ENCODE results near the gene PAEP.

PAEP gene

GRCh38 chr9:135550344-135550918 lies 11.1 kb upstream of the PAEP start:
- DNase-seq (ENCODE audit: extremely low spot score): no peak
- TF ChIP-seq, protein P1, sequence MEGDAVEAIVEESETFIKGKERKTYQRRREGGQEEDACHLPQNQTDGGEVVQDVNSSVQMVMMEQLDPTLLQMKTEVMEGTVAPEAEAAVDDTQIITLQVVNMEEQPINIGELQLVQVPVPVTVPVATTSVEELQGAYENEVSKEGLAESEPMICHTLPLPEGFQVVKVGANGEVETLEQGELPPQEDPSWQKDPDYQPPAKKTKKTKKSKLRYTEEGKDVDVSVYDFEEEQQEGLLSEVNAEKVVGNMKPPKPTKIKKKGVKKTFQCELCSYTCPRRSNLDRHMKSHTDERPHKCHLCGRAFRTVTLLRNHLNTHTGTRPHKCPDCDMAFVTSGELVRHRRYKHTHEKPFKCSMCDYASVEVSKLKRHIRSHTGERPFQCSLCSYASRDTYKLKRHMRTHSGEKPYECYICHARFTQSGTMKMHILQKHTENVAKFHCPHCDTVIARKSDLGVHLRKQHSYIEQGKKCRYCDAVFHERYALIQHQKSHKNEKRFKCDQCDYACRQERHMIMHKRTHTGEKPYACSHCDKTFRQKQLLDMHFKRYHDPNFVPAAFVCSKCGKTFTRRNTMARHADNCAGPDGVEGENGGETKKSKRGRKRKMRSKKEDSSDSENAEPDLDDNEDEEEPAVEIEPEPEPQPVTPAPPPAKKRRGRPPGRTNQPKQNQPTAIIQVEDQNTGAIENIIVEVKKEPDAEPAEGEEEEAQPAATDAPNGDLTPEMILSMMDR (IDR thresholded peaks at IDR 0.05; ENCODE audit: control extremely low read depth, extremely low read depth, low read depth, missing control alignments): no peak
- CTCF ChIA-PET: no interaction called here
- POLR2A ChIA-PET: no interaction called here

GRCh38 chr9:135551031-135551430 lies 10.5 kb upstream of the PAEP start:
- TF ChIP-seq, protein P1 (IDR thresholded peaks at IDR 0.05; ENCODE audit: control extremely low read depth, extremely low read depth, low read depth, missing control alignments): no peak
- CTCF ChIA-PET: no interaction called here

GRCh38 chr9:135551456-135551855 lies 10.1 kb upstream of the PAEP start:
- POLR2A ChIA-PET: no interaction called here
- DNase-seq (ENCODE audit: extremely low spot score): no peak
- TF ChIP-seq, protein P1 (IDR thresholded peaks at IDR 0.05; ENCODE audit: control extremely low read depth, extremely low read depth, low read depth, missing control alignments): no peak
- CTCF ChIA-PET: no interaction called here

More at GRCh38 chr9:135551031-135551430, 10.5 kb upstream of the PAEP start:
- POLR2A ChIA-PET: no interaction called here
- no peak for DNase-seq (ENCODE audit: extremely low spot score)

GRCh38 chr9:135552021-135552697 lies 9.4 kb upstream of the PAEP start:
- DNase-seq (ENCODE audit: extremely low spot score): no peak
- POLR2A ChIA-PET: no interaction called here
- TF ChIP-seq, protein P1 (IDR thresholded peaks at IDR 0.05; ENCODE audit: control extremely low read depth, extremely low read depth, low read depth, missing control alignments): no peak
- CTCF ChIA-PET: interaction anchor here (1.2 kb wide), 1 partner anchor 139 kb away, joined by 3 read pairs; no protein-coding TSS in a partner anchor

GRCh38 chr9:135552698-135553171 lies 8.8 kb upstream of the PAEP start:
- TF ChIP-seq, protein P1 (IDR thresholded peaks at IDR 0.05; ENCODE audit: control extremely low read depth, extremely low read depth, low read depth, missing control alignments): no peak
- DNase-seq (ENCODE audit: extremely low spot score): no peak
- ChIA-PET CTCF (interaction anchor here (1.2 kb wide), 1 partner anchor 140 kb away, joined by 3 read pairs; no protein-coding TSS in a partner anchor), POLR2A (no interaction called here)

- ChIA-PET POLR2A (no interaction called here), CTCF (interaction anchor here (1.3 kb wide), 1 partner anchor 17 kb away, joined by 3 read pairs; no protein-coding TSS in a partner anchor)
- no peak for DNase-seq (ENCODE audit: extremely low spot score)
- TF ChIP-seq, protein P1 (IDR thresholded peaks at IDR 0.05; ENCODE audit: control extremely low read depth, extremely low read depth, low read depth, missing control alignments): no peak
Measured at GRCh38 chr9:135554718-135555117, 6.8 kb upstream of the PAEP start.

Data from GM10248 (cell line).